H9 (cell line): ENCODE measurements around the gene FBXO24. TPM values are rescaled to one million over a fixed set of nuclear protein-coding genes. Genes with fewer than 3 reads are reported as not detected.
A peak's percentile ranks its signal among the peaks of the same experiment; 100 is the strongest.

Source experiments
- DNase-seq: peaks from one replicate; pipeline ENCODE4 v3.0.0-alpha.2; 2017
- H2AFZ ChIP-seq: one replicate; pipeline ENCODE4 v1.6.1; 2013; ENCODE audit warnings: mild to moderate bottlenecking, low read length, control low read depth, moderate library complexity
- H2AK5ac ChIP-seq: 2 replicates; pipeline ENCODE4 v1.6.1; 2013; ENCODE audit warnings: low read length, control low read depth, mixed read lengths; ENCODE audit not compliant: insufficient read length
- H2BK120ac ChIP-seq: one replicate; pipeline ENCODE4 v1.6.1; 2013; ENCODE audit warnings: low read depth, mild to moderate bottlenecking, low read length, control low read depth, inconsistent platforms; ENCODE audit not compliant: poor library complexity, severe bottlenecking
- H2BK12ac ChIP-seq: 2 replicates; pipeline ENCODE4 v1.6.1; 2013; ENCODE audit warnings: low read length, control low read depth, mixed read lengths, low read depth; ENCODE audit not compliant: insufficient read length
- H2BK15ac ChIP-seq: 2 replicates; pipeline ENCODE4 v1.6.1; 2013; ENCODE audit warnings: low read depth, low read length, control low read depth
- H2BK20ac ChIP-seq: one replicate; pipeline ENCODE4 v1.6.1; 2013; ENCODE audit warnings: low read depth, mild to moderate bottlenecking, low read length, control low read depth, inconsistent platforms; ENCODE audit not compliant: poor library complexity, severe bottlenecking
- H2BK5ac ChIP-seq: 2 replicates; pipeline ENCODE4 v1.6.1; 2013; ENCODE audit warnings: low read length, control low read depth, mixed read lengths; ENCODE audit not compliant: insufficient read length
- H3K14ac ChIP-seq: 2 replicates; pipeline ENCODE4 v1.6.1; 2013; ENCODE audit warnings: low read length, control low read depth; ENCODE audit not compliant: insufficient read depth
- H3K18ac ChIP-seq: 2 replicates; pipeline ENCODE4 v1.6.1; 2013; ENCODE audit warnings: low read depth, mild to moderate bottlenecking, mixed read lengths, low read length, control low read depth; ENCODE audit not compliant: insufficient read length
- H3K23ac ChIP-seq: 2 replicates; pipeline ENCODE4 v1.6.1; 2013; ENCODE audit warnings: low read length, control low read depth, mixed read lengths, low read depth; ENCODE audit not compliant: insufficient read length
- H3K23me2 ChIP-seq: 2 replicates; pipeline ENCODE4 v1.6.1; 2013; ENCODE audit warnings: low read depth, mild to moderate bottlenecking, mixed read lengths, low read length, control low read depth; ENCODE audit not compliant: insufficient read length, poor library complexity, severe bottlenecking
- H3K27ac ChIP-seq: 2 replicates; pipeline ENCODE4 v1.5.1; 2013; ENCODE audit warnings: low read length, control low read depth, mixed read lengths, low read depth; ENCODE audit not compliant: insufficient read length
- H3K27me3 ChIP-seq: 2 replicates; pipeline ENCODE4 v1.6.1; 2013; ENCODE audit warnings: low read length, control low read depth, inconsistent platforms; ENCODE audit not compliant: insufficient read depth
- H3K4ac ChIP-seq: 2 replicates; pipeline ENCODE4 v1.6.1; 2013; ENCODE audit warnings: low read depth, mild to moderate bottlenecking, control low read depth, inconsistent platforms, low read length, moderate library complexity
- H3K4me1 ChIP-seq: 2 replicates; pipeline ENCODE4 v1.6.1; 2013; ENCODE audit warnings: low read length, control low read depth, inconsistent platforms; ENCODE audit not compliant: insufficient read depth
- H3K4me2 ChIP-seq: 2 replicates; pipeline ENCODE4 v1.6.1; 2013; ENCODE audit warnings: low read length, control low read depth, mixed read lengths; ENCODE audit not compliant: insufficient read length, insufficient read depth
- H3K56ac ChIP-seq: 2 replicates; pipeline ENCODE4 v1.6.1; 2013; ENCODE audit warnings: low read depth, mild to moderate bottlenecking, mixed read lengths, low read length, control low read depth; ENCODE audit not compliant: insufficient read length
- H3K79me1 ChIP-seq: 2 replicates; pipeline ENCODE4 v1.6.1; 2013; ENCODE audit warnings: low read depth, mild to moderate bottlenecking, moderate library complexity, low read length, control low read depth, inconsistent platforms; ENCODE audit not compliant: insufficient read depth, poor library complexity, severe bottlenecking
- H3K79me2 ChIP-seq: 2 replicates; pipeline ENCODE4 v1.6.1; 2013; ENCODE audit warnings: low read length, control low read depth, inconsistent platforms; ENCODE audit not compliant: insufficient read depth
- H3K9ac ChIP-seq: 2 replicates; pipeline ENCODE4 v1.6.1; 2013; ENCODE audit warnings: low read length, control low read depth, mixed read lengths; ENCODE audit not compliant: insufficient read length; ENCODE audit errors: extremely low read depth
- H3K9me3 ChIP-seq: one replicate; pipeline ENCODE4 v1.6.1; 2013; ENCODE audit warnings: low read depth, low read length, inconsistent platforms; ENCODE audit not compliant: control insufficient read depth
- H3T11ph ChIP-seq: one replicate; pipeline ENCODE4 v1.6.1; 2013; ENCODE audit warnings: mild to moderate bottlenecking, low read length, control low read depth, inconsistent platforms
- H4K20me1 ChIP-seq: one replicate; pipeline ENCODE4 v1.6.1; 2013; ENCODE audit not compliant: control insufficient read depth, insufficient read length, insufficient read depth
- H4K5ac ChIP-seq: 2 replicates; pipeline ENCODE4 v1.6.1; 2013; ENCODE audit warnings: low read depth, mild to moderate bottlenecking, mixed read lengths, low read length, control low read depth; ENCODE audit not compliant: insufficient read length
- H4K8ac ChIP-seq: replicated peaks from 2 replicates; pipeline ENCODE4 v1.6.1; 2013; ENCODE audit warnings: low read length, control low read depth, mixed read lengths, low read depth; ENCODE audit not compliant: insufficient read length
- H4K91ac ChIP-seq: 2 replicates; pipeline ENCODE4 v1.6.1; 2013; ENCODE audit warnings: low read depth, mild to moderate bottlenecking, moderate library complexity, mixed read lengths, low read length, control low read depth; ENCODE audit not compliant: insufficient read length
- H3K27ac Mint-ChIP-seq, 3 experiments: 2 replicates in 2 of 3; 3 replicates in 1 of 3; pipeline ENCODE4 v1.8.0; 2020 to 2021; ENCODE audit warnings: mixed read lengths in 3 of 3, mild to moderate bottlenecking in 1 of 3, moderate library complexity in 1 of 3
- H3K27me3 Mint-ChIP-seq: 2 replicates; pipeline ENCODE4 v1.8.0; 2021; ENCODE audit warnings: low read depth, mild to moderate bottlenecking, moderate library complexity, mixed read lengths
- H3K36me3 Mint-ChIP-seq, 3 experiments: 2 replicates in 2 of 3; 3 replicates in 1 of 3; pipeline ENCODE4 v1.8.0; 2020 to 2021; ENCODE audit warnings: low read depth in 3 of 3, mixed read lengths in 3 of 3; ENCODE audit not compliant: insufficient read depth in 1 of 3
- H3K4me1 Mint-ChIP-seq, 2 experiments: 2 replicates each; pipeline ENCODE4 v1.8.0; 2020; ENCODE audit warnings: mixed read lengths in 2 of 2
- H3K4me3 Mint-ChIP-seq, 2 experiments: 2 replicates in 1 of 2; 3 replicates in 1 of 2; pipeline ENCODE4 v1.8.0; 2020 to 2021; ENCODE audit warnings: mild to moderate bottlenecking in 2 of 2, mixed read lengths in 2 of 2, moderate library complexity in 1 of 2
- H3K9me3 Mint-ChIP-seq, 2 experiments: 2 replicates in 1 of 2; 3 replicates in 1 of 2; pipeline ENCODE4 v1.8.0; 2020; ENCODE audit warnings: mild to moderate bottlenecking in 2 of 2, mixed read lengths in 2 of 2, moderate library complexity in 1 of 2
- WGBS: extraction: QIAGEN DNeasy Blood & Tissue Kit; methylation state at CpG from one replicate; pipeline ENCODE4 v1.1.7; 2013; ENCODE audit warnings: missing lambda C conversion rate, low lambda C conversion rate, mixed read lengths; ENCODE audit not compliant: insufficient read length; ENCODE audit errors: extremely low coverage; 5-methylcytosine and 5-hydroxymethylcytosine counted together
- total RNA-seq: library from RNA; stranded (reverse); gene quantifications from 2 replicates; pipeline ENCODE4 v1.2.1, GENCODE V29; 2021
- TF ChIP-seq, protein P1 (sequence below): fragments of 200-600 bp; sonication (generic); conservative IDR thresholded peaks from 3 replicates; pipeline ENCODE4 v1.8.0; 2021; ENCODE audit warnings: antibody characterized with exemption, mild to moderate bottlenecking

Gene FBXO24
- total RNA-seq, 1 experiment from 2014 or later, result 0.85 TPM

GRCh38 chr7:100583132-100584053, 2.7 kb upstream of the FBXO24 start:
- Histone ChIP-seq H3K23me2 (peaks cover 8% of the 10 kb centered on the region), H3K9ac (no peak overlapping the region), H3T11ph (no peak overlapping the region), H3K9me3 (no peaks in the 10 kb centered on the region), H3K23ac (no peak overlapping the region), H2BK5ac (no peak overlapping the region), H3K4ac (no peak overlapping the region), H4K5ac (no peak overlapping the region), H2BK12ac (no peak overlapping the region), H3K27ac (no peak overlapping the region), H2AK5ac (no peak overlapping the region), H3K4me2 (peak overlapping the region; percentile 78), H2BK120ac (no peak overlapping the region), H3K79me2 (no peaks in the 10 kb centered on the region), H3K79me1 (no peaks in the 10 kb centered on the region), H4K20me1 (no peaks in the 10 kb centered on the region), H4K8ac (no peak overlapping the region), H3K18ac (no peak overlapping the region), H3K27me3 (no peaks in the 10 kb centered on the region), H3K4me1 (peaks cover 4% of the 10 kb centered on the region; the same call in 1 of the 2 replicates), H2BK15ac (no peak overlapping the region), H3K14ac (no peak overlapping the region), H4K91ac (no peak overlapping the region), H2BK20ac (no peak overlapping the region), H2AFZ (no peak overlapping the region), H3K56ac (no peak overlapping the region)
- no CpG with 5 or more reads among the region's 23 CpGs for WGBS
- Mint-ChIP-seq H3K4me1 (peaks cover 22 to 28% of the 10 kb centered on the region in 2 experiments), H3K9me3 (no peaks in the 10 kb centered on the region), H3K27ac (peak overlapping the region; percentile 78 to 88 (median 84)), H3K4me3 (peak overlapping the region; percentile 49 to 98), H3K36me3 (peaks cover 8 to 15% (median 10%) of the 10 kb centered on the region in 3 experiments; a peak in 5 of 7 replicates), H3K27me3 (peaks cover 7% of the 10 kb centered on the region)
- TF ChIP-seq, protein P1, sequence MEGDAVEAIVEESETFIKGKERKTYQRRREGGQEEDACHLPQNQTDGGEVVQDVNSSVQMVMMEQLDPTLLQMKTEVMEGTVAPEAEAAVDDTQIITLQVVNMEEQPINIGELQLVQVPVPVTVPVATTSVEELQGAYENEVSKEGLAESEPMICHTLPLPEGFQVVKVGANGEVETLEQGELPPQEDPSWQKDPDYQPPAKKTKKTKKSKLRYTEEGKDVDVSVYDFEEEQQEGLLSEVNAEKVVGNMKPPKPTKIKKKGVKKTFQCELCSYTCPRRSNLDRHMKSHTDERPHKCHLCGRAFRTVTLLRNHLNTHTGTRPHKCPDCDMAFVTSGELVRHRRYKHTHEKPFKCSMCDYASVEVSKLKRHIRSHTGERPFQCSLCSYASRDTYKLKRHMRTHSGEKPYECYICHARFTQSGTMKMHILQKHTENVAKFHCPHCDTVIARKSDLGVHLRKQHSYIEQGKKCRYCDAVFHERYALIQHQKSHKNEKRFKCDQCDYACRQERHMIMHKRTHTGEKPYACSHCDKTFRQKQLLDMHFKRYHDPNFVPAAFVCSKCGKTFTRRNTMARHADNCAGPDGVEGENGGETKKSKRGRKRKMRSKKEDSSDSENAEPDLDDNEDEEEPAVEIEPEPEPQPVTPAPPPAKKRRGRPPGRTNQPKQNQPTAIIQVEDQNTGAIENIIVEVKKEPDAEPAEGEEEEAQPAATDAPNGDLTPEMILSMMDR, result no peak
- peak; percentile 58 for DNase-seq
